H1 (cell line): ENCODE measurements around the gene CXADR. TPM values are rescaled to one million over a fixed set of nuclear protein-coding genes. Genes with fewer than 3 reads are reported as not detected.

Experiments used
- CTCF ChIA-PET: fragments of 300-600 bp; sonication (Branson Sonifier 250); formaldehyde crosslinking; loops from one replicate; lab custom pipeline; 2021; ENCODE audit not compliant: partially characterized antibody; lab: Charles Lee
- POLR2A ChIA-PET: fragments of 300-600 bp; sonication (Branson Sonifier 250); formaldehyde crosslinking; loops from one replicate; lab custom pipeline; 2021; ENCODE audit warnings: inconsistent platforms; ENCODE audit not compliant: partially characterized antibody; lab: Charles Lee
- DNase-seq, 2 experiments: peaks; one replicate each; pipeline versions ENCODE4 v3.0.0 to v3.0.0-alpha.2; 2010 to 2022; ENCODE audit warnings: low spot score in 2 of 2, low read depth in 1 of 2, mixed read lengths in 1 of 2
- FAIRE-seq: peaks from 2 replicates; lab custom pipeline; 2011; peaks lifted over from hg19 to GRCh38; lab: Jason Lieb, UNC
- H2AFZ ChIP-seq: 2 replicates; pipeline ENCODE4 v1.8.1; 2012; ENCODE audit warnings: low read length, inconsistent platforms
- H2AK5ac ChIP-seq: 2 replicates; pipeline ENCODE4 v1.6.1; 2013; ENCODE audit warnings: low read depth, low read length
- H2BK120ac ChIP-seq: replicated peaks from 2 replicates; pipeline ENCODE3; 2013; ENCODE audit warnings: low read depth, low read length, inconsistent platforms
- H2BK12ac ChIP-seq: 2 replicates; pipeline ENCODE4 v1.6.1; 2013; ENCODE audit warnings: low read depth, low read length
- H2BK15ac ChIP-seq: 2 replicates; pipeline ENCODE4 v1.6.1; 2013; ENCODE audit warnings: low read length
- H2BK20ac ChIP-seq: 2 replicates; pipeline ENCODE4 v1.6.1; 2013; ENCODE audit warnings: low read length
- H2BK5ac ChIP-seq: 2 replicates; pipeline ENCODE4 v1.6.1; 2013; ENCODE audit warnings: low read depth, low read length
- H3K14ac ChIP-seq: 2 replicates; pipeline ENCODE4 v1.6.1; 2013; ENCODE audit warnings: inconsistent platforms; ENCODE audit not compliant: insufficient read length
- H3K18ac ChIP-seq: 2 replicates; pipeline ENCODE4 v1.6.1; 2013; ENCODE audit warnings: low read length; ENCODE audit errors: extremely low read depth
- H3K23ac ChIP-seq: 2 replicates; pipeline ENCODE4 v1.6.1; 2013; ENCODE audit warnings: inconsistent platforms; ENCODE audit not compliant: insufficient read length
- H3K23me2 ChIP-seq: 2 replicates; pipeline ENCODE4 v1.6.1; 2013; ENCODE audit warnings: low read depth, low read length
- H3K27ac ChIP-seq: 2 replicates; pipeline ENCODE4 v1.6.1; 2011; ENCODE audit warnings: low read depth, low read length, inconsistent platforms
- H3K27me3 ChIP-seq, 4 experiments: replicated peaks in 1 of 4; 1 replicate in 1 of 4; 2 replicates in 3 of 4; pipeline versions ENCODE4 v1.6.1 to v1.8.1; 2011 to 2013; ENCODE audit warnings: low read length in 3 of 4, mild to moderate bottlenecking in 3 of 4, inconsistent platforms in 2 of 4, mixed read lengths in 2 of 4, moderate library complexity in 1 of 4; ENCODE audit not compliant: control insufficient read depth in 3 of 4, insufficient read depth in 3 of 4; ENCODE audit errors: extremely low read depth in 1 of 4
- H3K36me3 ChIP-seq, 4 experiments: 2 replicates each; pipeline versions ENCODE4 v1.6.1 to v1.8.1; 2011 to 2013; ENCODE audit warnings: mild to moderate bottlenecking in 4 of 4, low read length in 3 of 4, moderate library complexity in 2 of 4, control low read depth in 1 of 4, inconsistent platforms in 1 of 4; ENCODE audit not compliant: insufficient read depth in 4 of 4, control insufficient read depth in 2 of 4
- H3K4ac ChIP-seq: replicated peaks from 2 replicates; pipeline ENCODE3; 2013; ENCODE audit warnings: low read length, low read depth, mixed read lengths, inconsistent platforms; ENCODE audit not compliant: insufficient read length
- H3K4me1 ChIP-seq, 4 experiments: replicated peaks in 1 of 4; 1 replicate in 1 of 4; 2 replicates in 3 of 4; pipeline versions ENCODE4 v1.6.1 to v1.8.1; 2011 to 2013; ENCODE audit warnings: low read length in 3 of 4, inconsistent platforms in 2 of 4, mixed read lengths in 1 of 4; ENCODE audit not compliant: insufficient read depth in 4 of 4, control insufficient read depth in 3 of 4
- H3K4me2 ChIP-seq, 2 experiments: 2 replicates each; pipeline versions ENCODE4 v1.6.1 to v1.8.1; 2011 to 2013; ENCODE audit warnings: low read depth in 2 of 2, low read length in 2 of 2, control low read depth in 1 of 2, inconsistent platforms in 1 of 2, mild to moderate bottlenecking in 1 of 2; ENCODE audit not compliant: insufficient read depth in 1 of 2
- H3K4me3 ChIP-seq, 4 experiments: fragments of 200-600, 300-600 bp in 1 of 4; sonication (generic), shearing (Covaris generic), sonication (Bioruptor Twin) in 1 of 4; 2 replicates each; pipeline versions ENCODE4 v1.5.1 to v1.8.1; 2011 to 2016; ENCODE audit warnings: low read length in 4 of 4, low read depth in 3 of 4, control low read depth in 2 of 4, inconsistent platforms in 2 of 4, mild to moderate bottlenecking in 2 of 4, mixed read lengths in 1 of 4, moderate library complexity in 1 of 4; ENCODE audit not compliant: insufficient read depth in 2 of 4; ENCODE audit errors: extremely low read depth in 1 of 4
- H3K56ac ChIP-seq: replicated peaks from 2 replicates; pipeline ENCODE3; 2013; ENCODE audit warnings: low read depth, mild to moderate bottlenecking, mixed read lengths, low read length, inconsistent platforms; ENCODE audit not compliant: insufficient read length
- H3K79me1 ChIP-seq: 2 replicates; pipeline ENCODE4 v1.6.1; 2013; ENCODE audit warnings: low read depth, low read length, control low read depth
- H3K79me2 ChIP-seq, 2 experiments: 2 replicates each; pipeline versions ENCODE4 v1.6.1 to v1.8.1; 2012 to 2013; ENCODE audit warnings: low read length in 2 of 2, mild to moderate bottlenecking in 2 of 2, inconsistent platforms in 1 of 2; ENCODE audit not compliant: insufficient read depth in 2 of 2, control insufficient read depth in 1 of 2
- H3K9ac ChIP-seq, 4 experiments: replicated peaks in 1 of 4; 1 replicate in 1 of 4; 2 replicates in 3 of 4; pipeline versions ENCODE4 v1.6.1 to v1.8.1; 2011 to 2013; ENCODE audit warnings: low read depth in 3 of 4, low read length in 3 of 4, control low read depth in 2 of 4, mild to moderate bottlenecking in 2 of 4, moderate library complexity in 2 of 4, inconsistent platforms in 1 of 4; ENCODE audit errors: extremely low read depth in 1 of 4
- H3K9me3 ChIP-seq, 2 experiments: 2 replicates each; pipeline versions ENCODE4 v1.6.1 to v1.8.1; 2012 to 2013; ENCODE audit warnings: mild to moderate bottlenecking in 2 of 2, moderate library complexity in 2 of 2, control low read depth in 1 of 2, inconsistent platforms in 1 of 2, low read depth in 1 of 2, low read length in 1 of 2, mixed read lengths in 1 of 2; ENCODE audit not compliant: insufficient read depth in 2 of 2
- H4K20me1 ChIP-seq, 2 experiments: replicated peaks in 1 of 2; 2 replicates each; pipeline versions ENCODE3 to v1.8.1; 2011 to 2013; ENCODE audit warnings: inconsistent platforms in 2 of 2, low read length in 2 of 2, mild to moderate bottlenecking in 1 of 2; ENCODE audit not compliant: insufficient read depth in 2 of 2, control insufficient read depth in 1 of 2
- H4K5ac ChIP-seq: 2 replicates; pipeline ENCODE4 v1.6.1; 2013; ENCODE audit warnings: low read length, low read depth, mixed read lengths, inconsistent platforms; ENCODE audit not compliant: insufficient read length
- H4K8ac ChIP-seq: 2 replicates; pipeline ENCODE4 v1.8.0; 2013; ENCODE audit warnings: mild to moderate bottlenecking, moderate library complexity, low read length, inconsistent platforms; ENCODE audit not compliant: insufficient read depth; ENCODE audit errors: extremely low read depth
- H4K91ac ChIP-seq: replicated peaks from 2 replicates; pipeline ENCODE3; 2013; ENCODE audit warnings: low read length, mixed read lengths, inconsistent platforms; ENCODE audit not compliant: insufficient read length
- ATF3 ChIP-seq: IDR thresholded peaks from 2 replicates; pipeline ENCODE4 v1.6.1; 2011; ENCODE audit warnings: low read depth, mild to moderate bottlenecking, low read length; ENCODE audit not compliant: insufficient read depth
- CTBP2 ChIP-seq: IDR thresholded peaks from 2 replicates; pipeline ENCODE4 v1.7.0; 2011; ENCODE audit warnings: borderline replicate concordance, mild to moderate bottlenecking, moderate library complexity, mixed read lengths, low read length; ENCODE audit not compliant: insufficient read depth, insufficient read length
- KDM1A ChIP-seq: fragments of 200-600, 300-600 bp; sonication (generic); IDR thresholded peaks from 2 replicates; pipeline ENCODE4 v1.7.1; 2016; ENCODE audit warnings: mild to moderate bottlenecking, low read length, borderline replicate concordance
- SIRT6 ChIP-seq: IDR thresholded peaks from one replicate; pipeline ENCODE4 v1.7.1; 2012; ENCODE audit warnings: low read length, inconsistent platforms
- SUZ12 ChIP-seq: fragments of 200-600 bp; sonication (generic); IDR thresholded peaks from 2 replicates; pipeline ENCODE4 v1.6.1; 2012; ENCODE audit warnings: mild to moderate bottlenecking, inconsistent platforms, low read length, moderate library complexity, mixed read lengths
- TAF7 ChIP-seq: optimal IDR thresholded peaks from 2 replicates; pipeline ENCODE3; 2011; ENCODE audit warnings: low read depth, mild to moderate bottlenecking, inconsistent platforms, low read length, moderate library complexity, borderline replicate concordance
- WGBS, 2 experiments: shearing (Covaris generic) in 1 of 2; methylation state at CpG; one replicate each; pipeline versions ENCODE4 v1.1.6 to v1.1.7; 2013 to 2015; ENCODE audit warnings: low lambda C conversion rate in 2 of 2, mixed read lengths in 2 of 2, inconsistent platforms in 1 of 2, low coverage in 1 of 2, missing lambda C conversion rate in 1 of 2; ENCODE audit not compliant: insufficient replicate concordance in 2 of 2, insufficient coverage in 1 of 2, insufficient read length in 1 of 2; ENCODE audit errors: extremely low coverage in 1 of 2, missing lambda C conversion rate in 1 of 2; 5-methylcytosine and 5-hydroxymethylcytosine counted together
- polyA plus RNA-seq, 7 experiments: library from polyadenylated mRNA; depleted of rRNA in 3 of 7; stranded (reverse) in 5 of 7; unstranded in 2 of 7; fragments of >200 nt in 5 of 7; fragments of 200-250 nt in 2 of 7; gene quantifications; 1 replicate in 5 of 7; 2 replicates in 1 of 7; 4 replicates in 1 of 7; pipeline versions ENCODE4 v1.2.1 to v1.2.3, GENCODE V29; 2011 to 2013; ENCODE audit warnings: missing spikeins in 2 of 7, mixed read lengths in 2 of 7
- total RNA-seq: library from RNA; stranded (reverse); fragmentation: NEBNext Ultra II Directional; extraction: Animal tissue kit (Norgen Biotek cat#: 25700); gene quantifications from 2 replicates; pipeline ENCODE4 v1.2.1, GENCODE V29; 2021

CXADR gene
- total and polyA plus RNA-seq, 2 of the 8 experiments (the other 6 are each of a cell fraction or from before 2014, with no cell fraction given): 45.6 to 145 TPM

- H4K5ac ChIP-seq: no peak overlapping the region
- WGBS, 2 experiments: 89% methylated on average over 2 of the region's 2 CpGs; no CpG with 5 or more reads in 1 of the 2 experiments
- no peak overlapping the region for H3K56ac ChIP-seq
- H3K36me3 ChIP-seq: no peaks in the 10 kb centered on the region
- H3K79me1 ChIP-seq: no peaks in the 10 kb centered on the region
- no peak overlapping the region for H2BK12ac ChIP-seq
- no peak overlapping the region for H2BK15ac ChIP-seq
- no peak overlapping the region for H3K4me2 ChIP-seq
- H3K9ac ChIP-seq: no peak overlapping the region
- no peak overlapping the region for H2AFZ ChIP-seq
- FAIRE-seq (no peak), DNase-seq (no peak)
- H3K4me3 ChIP-seq: no peak overlapping the region
- H3K23me2 ChIP-seq: no peaks in the 10 kb centered on the region
- H2AK5ac ChIP-seq: no peak overlapping the region
- H2BK120ac ChIP-seq: no peak overlapping the region
- H4K91ac ChIP-seq: no peak overlapping the region
- no peak overlapping the region for H3K27ac ChIP-seq
- ChIA-PET CTCF (interaction anchor here (0.5 to 1.3 kb wide), 2 partner anchors 23 to 304 kb away, joined by 4 read pairs; no protein-coding TSS in a partner anchor), POLR2A (no interaction called here)
- H3K4me1 ChIP-seq: no peaks in the 10 kb centered on the region
- no peak overlapping the region for H3K18ac ChIP-seq
- no peaks in the 10 kb centered on the region for H3K27me3 ChIP-seq
- no peak overlapping the region for H2BK5ac ChIP-seq
- H3K23ac ChIP-seq: no peak overlapping the region
- no peaks in the 10 kb centered on the region for H3K79me2 ChIP-seq
- H3K14ac ChIP-seq: no peak overlapping the region
- no peak overlapping the region for H2BK20ac ChIP-seq
- H4K20me1 ChIP-seq: no peaks in the 10 kb centered on the region
- no peaks in the 10 kb centered on the region for H3K9me3 ChIP-seq
- no peak overlapping the region for H4K8ac ChIP-seq
- H3K4ac ChIP-seq: no peak overlapping the region
- TF ChIP-seq TAF7: no peak
- TF ChIP-seq KDM1A: no peak
- TF ChIP-seq SIRT6: no peak
- no peak for TF ChIP-seq ATF3
- no peak for TF ChIP-seq CTBP2
- TF ChIP-seq SUZ12: no peak
Observed at GRCh38 chr21:17622018-17622417, 109.2 kb downstream of the CXADR start.
